Endothelial cell of umbilical vein (primary cell): ENCODE results near the gene ADD1.

Experiments used
- EZH2 ChIP-seq: IDR thresholded peaks from 2 replicates; pipeline ENCODE4 v1.6.1; 2012; ENCODE audit warnings: borderline replicate concordance, low read depth, mild to moderate bottlenecking, moderate library complexity, low read length, inconsistent platforms; ENCODE audit not compliant: severe bottlenecking
- GATA2 ChIP-seq: IDR thresholded peaks from 2 replicates; pipeline ENCODE4 v1.7.0; 2011; ENCODE audit warnings: low read depth, mild to moderate bottlenecking, moderate library complexity, mixed read lengths, low read length; ENCODE audit not compliant: insufficient read length, insufficient read depth
- POLR2A ChIP-seq: IDR thresholded peaks from 2 replicates; pipeline ENCODE4 v1.6.1; 2012; ENCODE audit warnings: low read depth, mild to moderate bottlenecking, control low read depth, low read length
- POLR2AphosphoS5 ChIP-seq: IDR thresholded peaks from 2 replicates; pipeline ENCODE4 v1.6.1; 2012; ENCODE audit warnings: low read depth, mild to moderate bottlenecking, control low read depth, low read length, moderate library complexity; ENCODE audit not compliant: insufficient read depth
- TF ChIP-seq, protein P1 (sequence below), 2 donors: IDR thresholded peaks; 1 replicate in 1 of 2; 2 replicates in 1 of 2; pipeline ENCODE4 v1.5.1; 2011; ENCODE audit warnings: low read length in 2 of 2, mild to moderate bottlenecking in 2 of 2, moderate library complexity in 2 of 2, control low read depth in 1 of 2, inconsistent platforms in 1 of 2, low read depth in 1 of 2; ENCODE audit not compliant: insufficient read depth in 1 of 2; ENCODE audit errors: extremely low read depth in 1 of 2
- TF ChIP-seq, protein P2 (sequence below): IDR thresholded peaks from 2 replicates; pipeline ENCODE4 v1.6.1; 2011; ENCODE audit not compliant: insufficient read depth, insufficient read length

DNA sequence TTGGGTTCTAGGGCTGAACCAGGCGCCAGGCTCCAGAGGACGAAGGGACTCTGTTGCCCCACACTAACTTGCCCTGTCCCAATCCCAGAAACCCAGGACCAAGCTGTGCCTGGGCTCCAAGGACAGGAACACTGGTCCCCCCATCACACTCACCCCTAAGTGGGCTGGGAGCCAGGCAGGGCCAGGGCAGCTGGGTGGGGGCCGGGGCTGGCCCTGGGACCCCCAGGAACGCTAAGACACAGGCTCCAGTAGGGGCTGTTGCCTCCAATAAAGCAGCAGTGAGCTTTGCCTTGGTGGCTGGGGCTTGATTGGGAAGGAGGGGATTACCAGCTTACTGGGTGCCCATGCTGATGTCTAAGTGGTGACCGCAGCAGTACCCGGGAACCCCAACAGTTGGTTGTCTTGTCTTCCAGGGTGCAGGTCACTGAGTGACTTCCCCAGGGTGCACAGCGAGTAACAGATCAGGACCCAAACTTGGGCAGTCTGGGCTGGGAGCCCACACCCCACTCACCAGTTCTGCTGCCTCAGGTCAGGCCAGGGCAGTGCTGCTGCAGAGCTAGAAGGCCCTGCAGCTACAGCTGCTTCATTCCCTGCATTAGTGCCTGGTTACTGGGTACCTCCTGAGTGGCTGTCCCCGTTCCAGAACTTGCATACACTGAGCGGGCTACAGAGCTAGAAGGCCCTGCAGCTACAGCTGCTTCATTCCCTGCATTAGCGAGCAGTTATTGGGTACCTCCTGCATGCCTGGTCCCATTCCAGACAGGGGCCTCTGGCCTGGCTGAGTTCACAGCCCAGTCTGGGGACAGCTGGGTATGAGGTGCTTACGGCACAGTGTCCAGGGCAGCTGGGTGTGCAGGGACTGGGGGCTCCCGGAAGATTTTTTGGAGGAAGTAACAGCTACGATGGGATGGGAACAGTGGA, 9.4 kb upstream of the ADD1 start:
- TF ChIP-seq EZH2 (no peak), POLR2A (peak; percentile 19), GATA2 (no peak), POLR2AphosphoS5 (no peak)
- TF ChIP-seq, protein P1, sequence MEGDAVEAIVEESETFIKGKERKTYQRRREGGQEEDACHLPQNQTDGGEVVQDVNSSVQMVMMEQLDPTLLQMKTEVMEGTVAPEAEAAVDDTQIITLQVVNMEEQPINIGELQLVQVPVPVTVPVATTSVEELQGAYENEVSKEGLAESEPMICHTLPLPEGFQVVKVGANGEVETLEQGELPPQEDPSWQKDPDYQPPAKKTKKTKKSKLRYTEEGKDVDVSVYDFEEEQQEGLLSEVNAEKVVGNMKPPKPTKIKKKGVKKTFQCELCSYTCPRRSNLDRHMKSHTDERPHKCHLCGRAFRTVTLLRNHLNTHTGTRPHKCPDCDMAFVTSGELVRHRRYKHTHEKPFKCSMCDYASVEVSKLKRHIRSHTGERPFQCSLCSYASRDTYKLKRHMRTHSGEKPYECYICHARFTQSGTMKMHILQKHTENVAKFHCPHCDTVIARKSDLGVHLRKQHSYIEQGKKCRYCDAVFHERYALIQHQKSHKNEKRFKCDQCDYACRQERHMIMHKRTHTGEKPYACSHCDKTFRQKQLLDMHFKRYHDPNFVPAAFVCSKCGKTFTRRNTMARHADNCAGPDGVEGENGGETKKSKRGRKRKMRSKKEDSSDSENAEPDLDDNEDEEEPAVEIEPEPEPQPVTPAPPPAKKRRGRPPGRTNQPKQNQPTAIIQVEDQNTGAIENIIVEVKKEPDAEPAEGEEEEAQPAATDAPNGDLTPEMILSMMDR (IDR thresholded peaks at IDR 0.05; ENCODE audit: extremely low read depth in 1 of 2, insufficient read depth in 1 of 2, low read depth in 1 of 2, low read length in 2 of 2) = no peak
- TF ChIP-seq, protein P2, sequence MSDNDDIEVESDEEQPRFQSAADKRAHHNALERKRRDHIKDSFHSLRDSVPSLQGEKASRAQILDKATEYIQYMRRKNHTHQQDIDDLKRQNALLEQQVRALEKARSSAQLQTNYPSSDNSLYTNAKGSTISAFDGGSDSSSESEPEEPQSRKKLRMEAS = no peak
